CD4-positive, alpha-beta T cell treated with Interleukin-2 at 100 ng/mL for 4 hours (primary cell): ENCODE measurements around the gene SNHG17.

Experiments used
- DNase-seq: peaks from one replicate; pipeline ENCODE4 v3.0.0-alpha.2; 2020; ENCODE audit warnings: low spot score

Gene SNHG17

DNA sequence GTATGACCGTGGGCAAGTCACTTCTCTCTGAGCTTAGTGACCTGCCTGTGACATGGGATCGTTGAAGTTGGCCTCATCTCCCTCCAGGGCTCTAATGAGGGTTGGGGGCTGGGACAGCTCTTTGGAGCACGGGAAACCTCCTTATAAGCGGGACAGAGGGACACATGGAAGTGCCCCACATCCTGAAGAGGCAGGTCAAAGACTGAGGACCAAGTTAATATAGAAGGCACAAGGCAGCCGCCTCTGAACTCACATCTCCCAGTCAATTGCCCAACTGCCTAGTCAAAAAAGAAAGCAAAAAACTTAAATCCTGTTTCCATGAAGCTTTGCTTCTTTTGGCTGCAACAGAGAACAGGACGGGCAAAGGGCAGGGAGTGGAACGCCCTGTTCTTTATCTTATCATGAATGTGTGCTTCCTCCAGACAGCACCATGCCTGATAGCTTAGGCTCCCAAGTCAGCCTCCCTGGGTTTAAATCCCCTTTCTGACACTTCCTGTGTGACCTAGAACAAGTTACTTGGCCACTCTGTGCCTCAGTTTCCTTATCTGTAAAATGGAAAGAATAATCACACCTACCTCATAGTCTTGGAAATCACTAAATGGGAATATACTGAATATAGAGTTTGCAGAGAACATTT, 61.8 kb downstream of the SNHG17 start:
- no peak for DNase-seq

DNA sequence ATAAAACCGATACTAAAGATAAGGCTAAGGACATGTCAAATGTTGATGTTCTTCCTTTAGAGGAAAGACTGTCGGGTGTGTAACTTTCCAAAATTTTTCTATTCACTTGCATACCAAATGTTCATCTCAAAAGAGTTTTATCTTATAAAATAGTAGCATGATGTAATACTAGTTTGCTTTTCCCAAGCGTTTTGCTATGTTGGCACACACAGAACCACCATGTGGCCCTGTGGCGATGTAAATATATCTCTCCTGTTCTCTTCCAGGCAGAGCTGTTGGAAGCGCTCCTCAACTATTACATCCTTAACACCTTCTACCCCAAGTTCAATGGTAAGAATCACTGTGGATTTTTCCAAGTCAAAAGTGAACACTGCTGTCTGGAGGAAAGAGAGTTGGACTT, 62.3 kb downstream of the SNHG17 start:
- DNase-seq: no peak
